ENCODE measurements around the gene RMI2. TPM values are rescaled to one million over a fixed set of nuclear protein-coding genes. Genes with fewer than 3 reads are reported as not detected.

RMI2 gene
- total RNA-seq, 1 donor from 2014 or later: 41.9 TPM

GRCh38 chr16:11328172-11329070 is 16.8 kb upstream of the RMI2 start:
- Mint-ChIP-seq H3K27ac (ENCODE audit: unreplicated experiment) (peak overlapping the region; percentile 87), H3K4me1 (peaks cover 42% of the 10 kb centered on the region), H3K27me3 (ENCODE audit: low read depth) (no peaks in the 10 kb centered on the region), H3K9me3 (no peaks in the 10 kb centered on the region), H3K4me3 (no peak overlapping the region), H3K36me3 (ENCODE audit: low read depth) (no peaks in the 10 kb centered on the region)
- TF ChIP-seq CTCF (conservative IDR thresholded peaks at IDR 0.05): no peak
- DNase-seq (ENCODE audit: low read depth, low spot score): peak; percentile 29

- H3K4me1 Mint-ChIP-seq: peaks cover 48% of the 10 kb centered on the region
- peak overlapping the region; percentile 6 for H3K27ac Mint-ChIP-seq (ENCODE audit: unreplicated experiment)
- H3K4me3 Mint-ChIP-seq: no peak overlapping the region
- no peaks in the 10 kb centered on the region for H3K9me3 Mint-ChIP-seq
- H3K27me3 Mint-ChIP-seq (ENCODE audit: low read depth): no peaks in the 10 kb centered on the region
- TF ChIP-seq CTCF (conservative IDR thresholded peaks at IDR 0.05): no peak
- no peaks in the 10 kb centered on the region for H3K36me3 Mint-ChIP-seq (ENCODE audit: low read depth)
- no peak for DNase-seq (ENCODE audit: low read depth, low spot score)
Measured at GRCh38 chr16:11329071-11329491, 16.2 kb upstream of the RMI2 start.

GRCh38 chr16:11329891-11330290 is 15.4 kb upstream of the RMI2 start:
- no peak for DNase-seq (ENCODE audit: low read depth, low spot score)
- Mint-ChIP-seq H3K27ac (ENCODE audit: unreplicated experiment) (no peak overlapping the region), H3K27me3 (ENCODE audit: low read depth) (no peaks in the 10 kb centered on the region), H3K9me3 (peaks cover 2% of the 10 kb centered on the region), H3K36me3 (ENCODE audit: low read depth) (no peaks in the 10 kb centered on the region), H3K4me3 (no peak overlapping the region), H3K4me1 (peaks cover 48% of the 10 kb centered on the region)
- TF ChIP-seq CTCF (conservative IDR thresholded peaks at IDR 0.05): no peak

- H3K27me3 Mint-ChIP-seq (ENCODE audit: low read depth): no peaks in the 10 kb centered on the region
- peaks cover 3% of the 10 kb centered on the region for H3K9me3 Mint-ChIP-seq
- H3K4me1 Mint-ChIP-seq: peaks cover 48% of the 10 kb centered on the region
- H3K36me3 Mint-ChIP-seq (ENCODE audit: low read depth): no peaks in the 10 kb centered on the region
- H3K27ac Mint-ChIP-seq (ENCODE audit: unreplicated experiment): no peak overlapping the region
- DNase-seq (ENCODE audit: low read depth, low spot score): no peak
- no peak overlapping the region for H3K4me3 Mint-ChIP-seq
- no peak for TF ChIP-seq CTCF (conservative IDR thresholded peaks at IDR 0.05)
Measured at GRCh38 chr16:11330526-11331237, 14.6 kb upstream of the RMI2 start.

GRCh38 chr16:11331967-11332366 is 13.3 kb upstream of the RMI2 start:
- Mint-ChIP-seq H3K4me3 (no peak overlapping the region), H3K27ac (ENCODE audit: unreplicated experiment) (no peak overlapping the region), H3K36me3 (ENCODE audit: low read depth) (no peaks in the 10 kb centered on the region), H3K4me1 (peaks cover 46% of the 10 kb centered on the region), H3K27me3 (ENCODE audit: low read depth) (no peaks in the 10 kb centered on the region), H3K9me3 (peaks cover 3% of the 10 kb centered on the region)
- no peak for TF ChIP-seq CTCF (conservative IDR thresholded peaks at IDR 0.05)
- DNase-seq (ENCODE audit: low read depth, low spot score): no peak
